Measurements from ENCODE around the gene SYNE3.

Gene SYNE3

GRCh38 chr14:95483309-95484165 is 32.9 kb downstream of the SYNE3 start:
- no CpG with 5 or more reads among the region's 14 CpGs for WGBS (ENCODE audit: extremely low coverage, insufficient coverage, low lambda C conversion rate)
- H3K4me1 ChIP-seq (ENCODE audit: control insufficient read depth, low read depth, low read length) = no peaks in the 10 kb centered on the region
- no peak overlapping the region for H3K4me3 ChIP-seq (ENCODE audit: low read length)

DNA sequence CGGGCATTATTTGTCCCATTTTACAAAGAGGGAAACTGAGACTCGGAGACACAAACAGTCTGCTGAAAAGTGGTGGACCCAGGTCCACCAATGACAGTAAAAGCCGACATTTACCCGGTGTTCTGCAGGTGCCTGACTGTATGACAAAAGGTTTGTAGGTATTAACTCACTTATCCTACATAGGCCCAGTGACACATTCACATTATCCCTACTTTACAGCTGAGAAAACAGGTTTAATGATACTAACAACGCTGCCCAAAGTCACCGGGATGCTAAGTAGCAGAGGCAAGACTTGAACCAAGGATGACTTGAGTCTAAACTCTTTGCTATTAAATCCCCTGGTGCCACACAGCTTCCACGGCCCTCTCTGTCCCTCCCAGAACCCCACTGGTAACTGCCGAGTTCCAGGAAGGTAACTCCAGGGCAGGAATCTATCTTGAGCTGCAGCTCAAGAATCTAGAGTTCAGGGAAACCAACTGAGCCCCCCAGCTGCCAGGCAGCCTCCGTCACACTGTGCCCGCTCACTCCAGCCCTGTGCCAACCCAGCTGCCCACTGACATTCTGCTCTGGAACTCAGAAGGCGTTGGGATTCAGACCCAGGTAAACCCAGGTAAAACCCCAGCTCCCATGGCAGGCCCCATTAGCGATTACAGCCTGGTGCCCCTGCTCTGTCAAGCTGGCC is 33.7 kb downstream of the SYNE3 start:
- H3K27ac ChIP-seq (ENCODE audit: low read depth, low read length) = no peak overlapping the region
- no peak overlapping the region for H3K9ac ChIP-seq (ENCODE audit: low read length)
- H3K56ac ChIP-seq (ENCODE audit: low read length) = no peak overlapping the region
- H2BK5ac ChIP-seq (ENCODE audit: low read length) = no peak overlapping the region
- no peaks in the 10 kb centered on the region for H3K36me3 ChIP-seq (ENCODE audit: control insufficient read depth, insufficient read depth, low read length)
- no peaks in the 10 kb centered on the region for H3K27me3 ChIP-seq (ENCODE audit: insufficient read depth, low read length, poor library complexity)
- H3K4ac ChIP-seq (ENCODE audit: low read depth, low read length) = no peak overlapping the region
- H3K18ac ChIP-seq (ENCODE audit: low read length) = no peak overlapping the region
- H2BK15ac ChIP-seq (replicated peaks; ENCODE audit: low read depth) = no peak overlapping the region
- H3K4me3 ChIP-seq (ENCODE audit: low read length) = no peak overlapping the region
- H3K4me2 ChIP-seq (ENCODE audit: low read length) = no peak overlapping the region
- no peak for DNase-seq
- WGBS (ENCODE audit: extremely low coverage, insufficient coverage, low lambda C conversion rate) = no CpG with 5 or more reads among the region's 12 CpGs
- H4K5ac ChIP-seq (ENCODE audit: low read length) = no peak overlapping the region
- no peaks in the 10 kb centered on the region for H3K79me2 ChIP-seq (ENCODE audit: control insufficient read depth, insufficient read depth, low read length)
- no peak overlapping the region for H4K8ac ChIP-seq (ENCODE audit: low read depth, low read length)
- no peaks in the 10 kb centered on the region for H3K79me1 ChIP-seq (ENCODE audit: low read length)
- H2BK120ac ChIP-seq (ENCODE audit: low read depth, low read length) = no peak overlapping the region
- no peak overlapping the region for H2AK5ac ChIP-seq (ENCODE audit: low read length)
- no peak overlapping the region for H3K23ac ChIP-seq (ENCODE audit: low read length)
- no peaks in the 10 kb centered on the region for H3K4me1 ChIP-seq (ENCODE audit: control insufficient read depth, low read depth, low read length)

More at GRCh38 chr14:95483309-95484165, 32.9 kb downstream of the SYNE3 start:
- no peak overlapping the region for H3K4ac ChIP-seq (ENCODE audit: low read depth, low read length)
- no peak overlapping the region for H4K8ac ChIP-seq (ENCODE audit: low read depth, low read length)
- no peak overlapping the region for H2BK15ac ChIP-seq (replicated peaks; ENCODE audit: low read depth)
- no peak overlapping the region for H3K23ac ChIP-seq (ENCODE audit: low read length)
- no peak overlapping the region for H3K9ac ChIP-seq (ENCODE audit: low read length)
- H3K18ac ChIP-seq (ENCODE audit: low read length) = no peak overlapping the region
- no peak overlapping the region for H3K4me2 ChIP-seq (ENCODE audit: low read length)
- no peaks in the 10 kb centered on the region for H3K27me3 ChIP-seq (ENCODE audit: insufficient read depth, low read length, poor library complexity)
- peak; percentile 50 for DNase-seq
- no peaks in the 10 kb centered on the region for H3K79me1 ChIP-seq (ENCODE audit: low read length)
- no peaks in the 10 kb centered on the region for H3K36me3 ChIP-seq (ENCODE audit: control insufficient read depth, insufficient read depth, low read length)
- no peak overlapping the region for H3K27ac ChIP-seq (ENCODE audit: low read depth, low read length)
- H3K79me2 ChIP-seq (ENCODE audit: control insufficient read depth, insufficient read depth, low read length) = no peaks in the 10 kb centered on the region
- H3K56ac ChIP-seq (ENCODE audit: low read length) = no peak overlapping the region
- H2BK5ac ChIP-seq (ENCODE audit: low read length) = no peak overlapping the region
- no peak overlapping the region for H2BK120ac ChIP-seq (ENCODE audit: low read depth, low read length)
- no peak overlapping the region for H4K5ac ChIP-seq (ENCODE audit: low read length)
- no peak overlapping the region for H2AK5ac ChIP-seq (ENCODE audit: low read length)

- no peak overlapping the region for H4K8ac ChIP-seq (ENCODE audit: low read depth, low read length)
- no peak overlapping the region for H2BK15ac ChIP-seq (replicated peaks; ENCODE audit: low read depth)
- no peaks in the 10 kb centered on the region for H3K4me1 ChIP-seq (ENCODE audit: control insufficient read depth, low read depth, low read length)
- H3K27ac ChIP-seq (ENCODE audit: low read depth, low read length) = no peak overlapping the region
- no CpG with 5 or more reads among the region's 18 CpGs for WGBS (ENCODE audit: extremely low coverage, insufficient coverage, low lambda C conversion rate)
- H2BK5ac ChIP-seq (ENCODE audit: low read length) = no peak overlapping the region
- H3K27me3 ChIP-seq (ENCODE audit: insufficient read depth, low read length, poor library complexity) = no peaks in the 10 kb centered on the region
- no peak for DNase-seq
- no peak overlapping the region for H3K4me2 ChIP-seq (ENCODE audit: low read length)
- H3K36me3 ChIP-seq (ENCODE audit: control insufficient read depth, insufficient read depth, low read length) = no peaks in the 10 kb centered on the region
- H2BK120ac ChIP-seq (ENCODE audit: low read depth, low read length) = no peak overlapping the region
- no peaks in the 10 kb centered on the region for H3K79me1 ChIP-seq (ENCODE audit: low read length)
- no peak overlapping the region for H3K4me3 ChIP-seq (ENCODE audit: low read length)
- no peak overlapping the region for H2AK5ac ChIP-seq (ENCODE audit: low read length)
- no peaks in the 10 kb centered on the region for H3K79me2 ChIP-seq (ENCODE audit: control insufficient read depth, insufficient read depth, low read length)
- H3K56ac ChIP-seq (ENCODE audit: low read length) = no peak overlapping the region
- H4K5ac ChIP-seq (ENCODE audit: low read length) = no peak overlapping the region
- H3K18ac ChIP-seq (ENCODE audit: low read length) = no peak overlapping the region
- H3K4ac ChIP-seq (ENCODE audit: low read depth, low read length) = no peak overlapping the region
- no peak overlapping the region for H3K23ac ChIP-seq (ENCODE audit: low read length)
- no peak overlapping the region for H3K9ac ChIP-seq (ENCODE audit: low read length)
Observed at GRCh38 chr14:95481391-95482022, 34.9 kb downstream of the SYNE3 start.

DNA sequence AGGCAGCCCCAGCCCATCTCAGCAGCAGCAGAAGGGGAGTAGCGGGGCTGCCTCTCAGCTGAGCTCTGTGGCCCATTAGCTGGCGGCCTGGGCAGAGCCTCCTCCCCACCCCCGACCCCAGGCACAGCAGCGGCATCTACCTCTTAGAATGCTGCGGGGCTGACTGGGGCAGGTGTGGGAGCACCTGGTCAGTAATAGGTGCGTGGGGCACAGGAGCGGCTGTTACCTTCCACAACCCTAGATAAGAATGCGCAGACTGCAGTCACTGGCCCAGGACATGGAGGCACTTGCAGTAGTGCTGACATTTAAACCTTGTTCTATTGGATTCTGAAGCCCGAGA is 35.6 kb downstream of the SYNE3 start:
- no peak for DNase-seq
- Histone ChIP-seq H4K8ac (ENCODE audit: low read depth, low read length) (no peak overlapping the region), H3K79me1 (ENCODE audit: low read length) (no peaks in the 10 kb centered on the region), H3K23ac (ENCODE audit: low read length) (no peak overlapping the region), H3K9ac (ENCODE audit: low read length) (no peak overlapping the region), H3K36me3 (ENCODE audit: control insufficient read depth, insufficient read depth, low read length) (no peaks in the 10 kb centered on the region), H3K4me2 (ENCODE audit: low read length) (no peak overlapping the region), H2BK120ac (ENCODE audit: low read depth, low read length) (no peak overlapping the region), H3K4ac (ENCODE audit: low read depth, low read length) (no peak overlapping the region), H3K4me1 (ENCODE audit: control insufficient read depth, low read depth, low read length) (no peaks in the 10 kb centered on the region), H2BK15ac (replicated peaks; ENCODE audit: low read depth) (no peak overlapping the region), H3K27ac (ENCODE audit: low read depth, low read length) (no peak overlapping the region), H4K5ac (ENCODE audit: low read length) (no peak overlapping the region), H3K4me3 (ENCODE audit: low read length) (no peak overlapping the region), H3K56ac (ENCODE audit: low read length) (no peak overlapping the region), H2BK5ac (ENCODE audit: low read length) (no peak overlapping the region), H3K79me2 (ENCODE audit: control insufficient read depth, insufficient read depth, low read length) (no peaks in the 10 kb centered on the region), H3K27me3 (ENCODE audit: insufficient read depth, low read length, poor library complexity) (no peaks in the 10 kb centered on the region), H2AK5ac (ENCODE audit: low read length) (no peak overlapping the region), H3K18ac (ENCODE audit: low read length) (no peak overlapping the region)
- no CpG with 5 or more reads among the region's 9 CpGs for WGBS (ENCODE audit: extremely low coverage, insufficient coverage, low lambda C conversion rate)

- Histone ChIP-seq H3K79me1 (ENCODE audit: low read length) (no peaks in the 10 kb centered on the region), H2AK5ac (ENCODE audit: low read length) (no peak overlapping the region), H3K56ac (ENCODE audit: low read length) (no peak overlapping the region), H3K36me3 (ENCODE audit: control insufficient read depth, insufficient read depth, low read length) (no peaks in the 10 kb centered on the region), H4K5ac (ENCODE audit: low read length) (no peak overlapping the region), H3K4me1 (ENCODE audit: control insufficient read depth, low read depth, low read length) (no peaks in the 10 kb centered on the region), H3K27ac (ENCODE audit: low read depth, low read length) (no peak overlapping the region), H3K18ac (ENCODE audit: low read length) (no peak overlapping the region), H3K79me2 (ENCODE audit: control insufficient read depth, insufficient read depth, low read length) (no peaks in the 10 kb centered on the region), H2BK120ac (ENCODE audit: low read depth, low read length) (no peak overlapping the region), H3K27me3 (ENCODE audit: insufficient read depth, low read length, poor library complexity) (no peaks in the 10 kb centered on the region), H4K8ac (ENCODE audit: low read depth, low read length) (no peak overlapping the region), H3K4me3 (ENCODE audit: low read length) (no peak overlapping the region), H3K4me2 (ENCODE audit: low read length) (no peak overlapping the region), H2BK15ac (replicated peaks; ENCODE audit: low read depth) (no peak overlapping the region), H3K9ac (ENCODE audit: low read length) (no peak overlapping the region), H2BK5ac (ENCODE audit: low read length) (no peak overlapping the region), H3K4ac (ENCODE audit: low read depth, low read length) (no peak overlapping the region), H3K23ac (ENCODE audit: low read length) (no peak overlapping the region)
- no peak for DNase-seq
- WGBS (ENCODE audit: extremely low coverage, insufficient coverage, low lambda C conversion rate) = no CpG with 5 or more reads among the region's 11 CpGs
Observed at GRCh38 chr14:95480109-95480886, 36.2 kb downstream of the SYNE3 start.
